Adrenal gland (tissue), 5 donors: ENCODE results near the gene TRMU.

Experiments used
- POLR2A ChIP-seq, 2 donors: fragments of 450-650 bp; IDR thresholded peaks; one replicate each; pipeline ENCODE4 v1.6.1; 2017; ENCODE audit warnings: antibody characterized with exemption in 2 of 2, mild to moderate bottlenecking in 2 of 2, moderate library complexity in 1 of 2
- TF ChIP-seq, protein P1 (sequence below), 6 experiments: fragments of 450-650 bp in 4 of 6; fragments of 200-600 bp in 2 of 6; sonication (generic) in 1 of 6; IDR thresholded peaks; 1 replicate in 5 of 6; 2 replicates in 1 of 6; pipeline versions ENCODE4 v1.5.1 to v1.8.0; 2016 to 2021; ENCODE audit warnings: antibody characterized with exemption in 6 of 6, mild to moderate bottlenecking in 2 of 6, moderate library complexity in 1 of 6
- donor health status: DM: no; HTN: no; CAD: no.

GRCh38 chr22:46349681-46350080 is 14.2 kb downstream of the TRMU start:
- TF ChIP-seq, protein P1, sequence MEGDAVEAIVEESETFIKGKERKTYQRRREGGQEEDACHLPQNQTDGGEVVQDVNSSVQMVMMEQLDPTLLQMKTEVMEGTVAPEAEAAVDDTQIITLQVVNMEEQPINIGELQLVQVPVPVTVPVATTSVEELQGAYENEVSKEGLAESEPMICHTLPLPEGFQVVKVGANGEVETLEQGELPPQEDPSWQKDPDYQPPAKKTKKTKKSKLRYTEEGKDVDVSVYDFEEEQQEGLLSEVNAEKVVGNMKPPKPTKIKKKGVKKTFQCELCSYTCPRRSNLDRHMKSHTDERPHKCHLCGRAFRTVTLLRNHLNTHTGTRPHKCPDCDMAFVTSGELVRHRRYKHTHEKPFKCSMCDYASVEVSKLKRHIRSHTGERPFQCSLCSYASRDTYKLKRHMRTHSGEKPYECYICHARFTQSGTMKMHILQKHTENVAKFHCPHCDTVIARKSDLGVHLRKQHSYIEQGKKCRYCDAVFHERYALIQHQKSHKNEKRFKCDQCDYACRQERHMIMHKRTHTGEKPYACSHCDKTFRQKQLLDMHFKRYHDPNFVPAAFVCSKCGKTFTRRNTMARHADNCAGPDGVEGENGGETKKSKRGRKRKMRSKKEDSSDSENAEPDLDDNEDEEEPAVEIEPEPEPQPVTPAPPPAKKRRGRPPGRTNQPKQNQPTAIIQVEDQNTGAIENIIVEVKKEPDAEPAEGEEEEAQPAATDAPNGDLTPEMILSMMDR (IDR thresholded peaks at IDR 0.05) = no peak
- no peak for TF ChIP-seq POLR2A (IDR thresholded peaks at IDR 0.05)
